KOPT-K1 (cell line): ENCODE data around the gene AUTS2.

ENCODE experiments used
- H3K27ac ChIP-seq: fragments of 200-600 bp; sonication (generic); 2 replicates; pipeline ENCODE4 v1.5.1; 2016; ENCODE audit warnings: antibody characterized with exemption, mild to moderate bottlenecking, low read depth, low read length; ENCODE audit not compliant: poor library complexity, severe bottlenecking
- H3K36me3 ChIP-seq: fragments of 200-600 bp; sonication (generic); 2 replicates; pipeline ENCODE4 v1.5.1; 2017; ENCODE audit warnings: antibody characterized with exemption, mild to moderate bottlenecking, low read length, moderate library complexity; ENCODE audit not compliant: insufficient read depth
- H3K9me3 ChIP-seq: fragments of 200-600 bp; sonication (generic); 2 replicates; pipeline ENCODE4 v1.5.1; 2017; ENCODE audit warnings: antibody characterized with exemption, low read length, mild to moderate bottlenecking; ENCODE audit not compliant: insufficient read depth, poor library complexity, severe bottlenecking

The AUTS2 gene

GRCh38 chr7:69813637-69814240 lies 215.5 kb downstream of the AUTS2 start:
- no peak overlapping the region for H3K27ac ChIP-seq
- no peaks in the 10 kb centered on the region for H3K36me3 ChIP-seq
- no peaks in the 10 kb centered on the region for H3K9me3 ChIP-seq

- no peak overlapping the region for H3K27ac ChIP-seq
- H3K9me3 ChIP-seq, result no peaks in the 10 kb centered on the region
- no peaks in the 10 kb centered on the region for H3K36me3 ChIP-seq
Measured at GRCh38 chr7:69814421-69814962, 216.2 kb downstream of the AUTS2 start.

GRCh38 chr7:69816501-69816900 lies 218.2 kb downstream of the AUTS2 start:
- Histone ChIP-seq H3K36me3 (no peaks in the 10 kb centered on the region), H3K9me3 (no peaks in the 10 kb centered on the region), H3K27ac (no peak overlapping the region)

GRCh38 chr7:69817121-69817520 lies 218.8 kb downstream of the AUTS2 start:
- Histone ChIP-seq H3K27ac (no peak overlapping the region), H3K36me3 (no peaks in the 10 kb centered on the region), H3K9me3 (no peaks in the 10 kb centered on the region)

GRCh38 chr7:69817841-69818635 lies 219.8 kb downstream of the AUTS2 start:
- H3K36me3 ChIP-seq, result no peaks in the 10 kb centered on the region
- no peaks in the 10 kb centered on the region for H3K9me3 ChIP-seq
- H3K27ac ChIP-seq, result no peak overlapping the region

- H3K36me3 ChIP-seq, result no peaks in the 10 kb centered on the region
- no peaks in the 10 kb centered on the region for H3K9me3 ChIP-seq
- no peak overlapping the region for H3K27ac ChIP-seq
Measured at GRCh38 chr7:69818636-69819332, 220.5 kb downstream of the AUTS2 start.

GRCh38 chr7:69819333-69819705 lies 221.0 kb downstream of the AUTS2 start:
- H3K36me3 ChIP-seq, result no peaks in the 10 kb centered on the region
- no peak overlapping the region for H3K27ac ChIP-seq
- H3K9me3 ChIP-seq, result no peaks in the 10 kb centered on the region

- Histone ChIP-seq H3K9me3 (no peaks in the 10 kb centered on the region), H3K36me3 (no peaks in the 10 kb centered on the region), H3K27ac (no peak overlapping the region)
Measured at GRCh38 chr7:69820479-69821192, 222.4 kb downstream of the AUTS2 start.

GRCh38 chr7:69822386-69822785 lies 224.1 kb downstream of the AUTS2 start:
- H3K36me3 ChIP-seq, result no peaks in the 10 kb centered on the region
- H3K27ac ChIP-seq, result no peak overlapping the region
- H3K9me3 ChIP-seq, result no peaks in the 10 kb centered on the region

GRCh38 chr7:69823151-69823744 lies 225.0 kb downstream of the AUTS2 start:
- H3K9me3 ChIP-seq, result no peaks in the 10 kb centered on the region
- no peak overlapping the region for H3K27ac ChIP-seq
- no peaks in the 10 kb centered on the region for H3K36me3 ChIP-seq

GRCh38 chr7:69825113-69825972 lies 227.1 kb downstream of the AUTS2 start:
- Histone ChIP-seq H3K27ac (no peak overlapping the region), H3K36me3 (no peaks in the 10 kb centered on the region), H3K9me3 (no peaks in the 10 kb centered on the region)

- no peaks in the 10 kb centered on the region for H3K9me3 ChIP-seq
- no peak overlapping the region for H3K27ac ChIP-seq
- no peaks in the 10 kb centered on the region for H3K36me3 ChIP-seq
Measured at GRCh38 chr7:69826283-69826682, 228.0 kb downstream of the AUTS2 start.

- H3K9me3 ChIP-seq, result no peaks in the 10 kb centered on the region
- no peaks in the 10 kb centered on the region for H3K36me3 ChIP-seq
- H3K27ac ChIP-seq, result no peak overlapping the region
Measured at GRCh38 chr7:69827140-69827539, 228.9 kb downstream of the AUTS2 start.

- H3K9me3 ChIP-seq, result no peaks in the 10 kb centered on the region
- H3K36me3 ChIP-seq, result no peaks in the 10 kb centered on the region
- no peak overlapping the region for H3K27ac ChIP-seq
Measured at GRCh38 chr7:69827558-69827957, 229.3 kb downstream of the AUTS2 start.
